ENCODE measurements around the gene NSRP1. TPM values are rescaled to one million over a fixed set of nuclear protein-coding genes. Genes with fewer than 3 reads are reported as not detected.
"Not testable (repeated sequence)": the region's sequence is repeated elsewhere in the genome, so short reads cannot be mapped to it uniquely, and the experiment has no call there.

NSRP1 gene
- total RNA-seq, 4 donors from 2014 or later: 7.4 to 23.8 (median 17.8) TPM

- no peak overlapping the region for H3K4me3 ChIP-seq (ENCODE audit: low read depth, poor library complexity, severe bottlenecking)
- no peak for DNase-seq (ENCODE audit: low spot score in 2 of 2)
- 52 to 54% methylated on average over 15 of the region's 15 CpGs for WGBS, 2 donors
- intact Hi-C loops (cut with DNase I; ENCODE audit: low total_unique reads): no loop called here
- no peak for TF ChIP-seq POLR2A (IDR thresholded peaks at IDR 0.05)
- TF ChIP-seq, protein P1, sequence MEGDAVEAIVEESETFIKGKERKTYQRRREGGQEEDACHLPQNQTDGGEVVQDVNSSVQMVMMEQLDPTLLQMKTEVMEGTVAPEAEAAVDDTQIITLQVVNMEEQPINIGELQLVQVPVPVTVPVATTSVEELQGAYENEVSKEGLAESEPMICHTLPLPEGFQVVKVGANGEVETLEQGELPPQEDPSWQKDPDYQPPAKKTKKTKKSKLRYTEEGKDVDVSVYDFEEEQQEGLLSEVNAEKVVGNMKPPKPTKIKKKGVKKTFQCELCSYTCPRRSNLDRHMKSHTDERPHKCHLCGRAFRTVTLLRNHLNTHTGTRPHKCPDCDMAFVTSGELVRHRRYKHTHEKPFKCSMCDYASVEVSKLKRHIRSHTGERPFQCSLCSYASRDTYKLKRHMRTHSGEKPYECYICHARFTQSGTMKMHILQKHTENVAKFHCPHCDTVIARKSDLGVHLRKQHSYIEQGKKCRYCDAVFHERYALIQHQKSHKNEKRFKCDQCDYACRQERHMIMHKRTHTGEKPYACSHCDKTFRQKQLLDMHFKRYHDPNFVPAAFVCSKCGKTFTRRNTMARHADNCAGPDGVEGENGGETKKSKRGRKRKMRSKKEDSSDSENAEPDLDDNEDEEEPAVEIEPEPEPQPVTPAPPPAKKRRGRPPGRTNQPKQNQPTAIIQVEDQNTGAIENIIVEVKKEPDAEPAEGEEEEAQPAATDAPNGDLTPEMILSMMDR (IDR thresholded peaks at IDR 0.05): no peak
Observed at GRCh38 chr17:30225919-30226553, 109.4 kb downstream of the NSRP1 start.

DNA sequence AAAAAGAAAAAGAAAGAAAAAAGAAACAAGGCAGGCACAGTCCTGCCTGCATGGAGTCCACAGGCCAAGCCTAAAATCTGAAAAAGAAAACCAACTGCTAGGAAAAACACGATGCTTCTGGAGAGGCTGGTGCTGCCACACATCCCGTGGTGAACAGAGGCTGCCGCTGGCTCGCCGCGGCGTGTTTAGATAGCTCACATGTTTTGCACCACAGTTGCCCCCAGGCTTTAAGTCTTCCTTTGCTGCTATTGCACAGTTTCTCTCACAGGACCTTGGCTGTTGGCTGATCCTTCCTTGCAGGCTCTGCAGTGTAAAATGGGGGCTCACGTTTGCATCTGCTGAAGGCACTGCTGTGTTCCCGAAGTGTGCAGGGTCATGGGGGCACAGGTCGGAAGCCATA lies 110.3 kb downstream of the NSRP1 start:
- 51 to 55% methylated on average over 10 of the region's 10 CpGs for WGBS, 2 donors
- intact Hi-C loops (cut with DNase I; ENCODE audit: low total_unique reads): no loop called here
- TF ChIP-seq, protein P1 (IDR thresholded peaks at IDR 0.05): no peak
- TF ChIP-seq POLR2A (IDR thresholded peaks at IDR 0.05): no peak
- H3K4me3 ChIP-seq (ENCODE audit: low read depth, poor library complexity, severe bottlenecking): no peak overlapping the region
- no peak for DNase-seq (ENCODE audit: low spot score in 2 of 2)

DNA sequence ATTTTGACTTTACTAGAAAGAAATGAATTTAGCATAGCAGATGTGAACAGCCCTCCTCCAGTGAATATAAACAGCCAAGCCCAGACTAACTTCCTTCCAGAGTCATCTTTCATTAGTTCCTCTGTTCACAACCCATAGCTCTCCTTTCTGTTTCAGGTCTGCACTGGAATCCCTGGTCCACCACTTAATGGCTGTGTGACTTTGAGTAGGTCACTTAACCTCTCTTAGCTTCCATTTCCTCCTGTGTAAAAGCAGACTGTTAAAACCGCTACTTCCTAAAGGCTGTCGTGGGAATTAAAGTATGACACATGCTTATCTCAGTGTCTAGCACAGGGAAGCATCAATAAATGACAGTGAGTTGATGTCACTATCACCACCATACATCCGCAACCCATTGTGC lies 111.4 kb downstream of the NSRP1 start:
- TF ChIP-seq, protein P1 (IDR thresholded peaks at IDR 0.05): no peak
- no peak for TF ChIP-seq POLR2A (IDR thresholded peaks at IDR 0.05)
- WGBS, 2 donors: 78 to 83% methylated on average over 3 of the region's 3 CpGs
- intact Hi-C loops (cut with DNase I; ENCODE audit: low total_unique reads): no loop called here
- H3K4me3 ChIP-seq (ENCODE audit: low read depth, poor library complexity, severe bottlenecking): no peak overlapping the region
- no peak for DNase-seq (ENCODE audit: low spot score in 2 of 2)

- TF ChIP-seq, protein P1 (IDR thresholded peaks at IDR 0.05): no peak
- no peak for TF ChIP-seq POLR2A (IDR thresholded peaks at IDR 0.05)
- no peak for DNase-seq (ENCODE audit: low spot score in 2 of 2)
- WGBS, 2 donors: 15 to 19% methylated on average over 7 of the region's 7 CpGs
- intact Hi-C loops (cut with DNase I; ENCODE audit: low total_unique reads): no loop called here
- H3K4me3 ChIP-seq (ENCODE audit: low read depth, poor library complexity, severe bottlenecking): no peak overlapping the region
Observed at GRCh38 chr17:30229012-30229411, 112.4 kb downstream of the NSRP1 start.

DNA sequence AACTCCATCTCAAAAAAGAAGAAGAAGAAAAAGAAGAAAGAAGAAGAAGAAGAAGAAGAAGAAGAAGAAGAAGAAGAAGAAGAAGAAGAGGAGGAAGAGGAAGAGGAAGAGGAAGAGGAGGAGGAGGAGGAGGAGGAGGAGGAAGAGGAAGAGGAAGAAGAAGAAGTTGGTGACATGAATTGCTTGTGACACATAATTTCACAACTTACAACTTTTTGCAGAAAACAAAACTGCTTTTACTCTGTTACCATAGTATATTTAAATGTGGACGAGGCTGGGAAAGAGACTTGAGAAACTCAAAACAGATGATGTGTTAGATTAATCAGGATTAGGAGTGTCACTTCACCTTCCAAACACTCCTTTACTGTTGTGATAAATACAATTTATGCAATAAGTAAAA lies 113.4 kb downstream of the NSRP1 start:
- WGBS, 2 donors: 33 to 41% methylated on average over 1 of the region's 1 CpG
- intact Hi-C loops (cut with DNase I; ENCODE audit: low total_unique reads); DNase-seq (ENCODE audit: low spot score in 2 of 2); H3K4me3 ChIP-seq (ENCODE audit: low read depth, poor library complexity, severe bottlenecking): not testable (repeated sequence)

GRCh38 chr17:30230596-30231125 lies 114.0 kb downstream of the NSRP1 start:
- DNase-seq (ENCODE audit: low spot score in 2 of 2): peak in 1 of 2 donors; percentile 40
- 84 to 86% methylated on average over 7 of the region's 7 CpGs for WGBS, 2 donors
- intact Hi-C loops (cut with DNase I; ENCODE audit: low total_unique reads): no loop called here
- TF ChIP-seq, protein P1 (IDR thresholded peaks at IDR 0.05): no peak
- H3K4me3 ChIP-seq (ENCODE audit: low read depth, poor library complexity, severe bottlenecking): no peak overlapping the region
